HG03066 (cell line): ENCODE measurements around the gene ZNF454.

Source experiments
- ATAC-seq: cut with Tn5 transposase; IDR thresholded peaks from one replicate; pipeline ENCODE4 v1.9.1; 2021; ENCODE audit warnings: low read depth; ENCODE audit not compliant: unreplicated experiment

Gene ZNF454

DNA sequence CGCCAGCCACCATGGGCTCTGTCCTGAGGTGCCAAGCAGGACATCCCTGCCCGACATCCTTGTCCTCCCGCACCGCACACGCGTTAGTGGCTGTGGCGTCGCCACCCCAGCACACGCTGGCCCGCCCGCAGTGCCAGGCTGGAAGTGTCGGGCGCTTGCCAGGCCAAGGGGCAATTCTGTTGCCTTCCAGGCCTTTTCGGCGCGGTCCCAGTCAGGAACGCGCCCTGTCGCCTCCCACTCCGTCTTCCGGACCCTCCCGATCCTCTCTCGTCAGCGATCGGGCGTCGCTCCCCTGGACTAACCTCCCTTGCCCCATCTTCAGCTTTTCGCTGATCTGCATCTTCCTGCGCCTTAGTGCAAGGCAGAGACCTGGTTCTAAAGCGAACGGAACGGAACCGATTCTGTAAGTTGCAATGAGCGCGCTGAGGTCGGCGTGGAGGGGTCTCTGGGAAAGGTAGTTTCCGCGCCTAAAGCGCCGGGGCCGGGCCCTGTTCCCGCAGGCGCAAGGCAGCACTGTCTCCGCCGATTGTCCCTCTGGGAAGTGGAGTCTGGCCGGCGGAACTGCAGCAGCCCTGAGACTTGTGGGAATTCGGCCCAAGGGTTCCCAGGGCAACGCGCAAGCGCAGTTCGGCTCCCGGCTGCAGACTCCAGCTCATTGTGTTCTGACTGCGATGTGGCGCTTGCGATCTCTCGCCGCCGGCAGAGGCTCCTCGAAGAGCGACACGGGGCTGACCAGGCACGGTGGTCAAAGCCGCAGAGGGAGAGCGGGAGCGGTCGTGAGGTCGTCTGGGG, at the start of gene ZNF454:
Gene ZNF454, plus strand, starts transcription at position 630 of the 792 bp plus-strand sequence. CDS start 1,594 bp downstream, outside the sequence.
- ATAC-seq = no peak

DNA sequence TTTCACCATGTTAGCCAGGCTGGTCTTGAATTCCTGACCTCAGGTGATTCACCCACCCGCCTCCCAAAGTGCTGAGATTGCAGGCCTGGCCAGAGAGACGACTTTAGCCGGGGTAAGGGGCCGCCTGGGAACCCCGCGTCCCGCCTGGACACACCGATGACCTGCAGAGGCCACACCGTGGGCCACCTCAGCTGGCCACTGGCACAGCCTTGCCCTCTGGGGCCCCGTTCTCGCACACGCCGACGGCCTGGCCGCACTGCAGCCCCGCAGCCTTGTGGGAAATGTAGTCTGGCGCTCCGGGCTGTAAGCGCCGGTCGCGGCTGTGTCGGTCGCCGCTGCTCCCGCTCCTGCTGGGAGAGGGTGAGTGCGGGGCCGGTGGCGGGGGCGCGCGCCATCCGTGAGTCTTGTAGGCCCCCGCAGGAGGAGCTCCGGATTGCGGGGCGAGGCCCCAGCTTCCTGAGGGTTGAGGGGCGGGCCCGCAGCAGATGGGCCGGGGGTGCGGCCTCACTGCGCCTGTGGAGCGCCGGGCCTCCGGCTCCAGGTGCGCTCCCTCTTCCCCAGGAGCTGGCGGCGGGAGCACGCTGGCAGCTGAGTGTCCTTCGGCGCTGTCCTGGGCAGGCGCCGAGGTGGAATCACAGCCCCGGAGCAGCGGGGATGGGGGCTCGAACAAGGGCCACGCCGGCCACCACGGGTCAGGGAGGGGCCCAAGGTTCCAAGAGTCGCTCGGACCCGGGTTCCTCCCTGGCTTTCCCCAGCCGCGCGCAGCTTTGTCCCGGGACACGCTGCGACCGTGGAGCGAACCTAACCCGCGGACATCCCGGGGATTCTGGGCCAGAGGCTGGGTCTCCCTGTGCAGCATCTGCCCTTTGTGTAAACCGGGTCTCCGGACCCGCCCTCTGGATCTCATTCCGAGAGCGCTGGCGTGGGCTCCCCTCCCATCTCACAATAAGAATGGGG, 45.1 kb upstream of the ZNF454 start, which contains the start of gene ZFP2:
Gene ZFP2, plus strand, starts transcription at position 299 of the 957 bp plus-strand sequence. CDS start 35,401 bp downstream, outside the sequence.
- no peak for ATAC-seq

DNA sequence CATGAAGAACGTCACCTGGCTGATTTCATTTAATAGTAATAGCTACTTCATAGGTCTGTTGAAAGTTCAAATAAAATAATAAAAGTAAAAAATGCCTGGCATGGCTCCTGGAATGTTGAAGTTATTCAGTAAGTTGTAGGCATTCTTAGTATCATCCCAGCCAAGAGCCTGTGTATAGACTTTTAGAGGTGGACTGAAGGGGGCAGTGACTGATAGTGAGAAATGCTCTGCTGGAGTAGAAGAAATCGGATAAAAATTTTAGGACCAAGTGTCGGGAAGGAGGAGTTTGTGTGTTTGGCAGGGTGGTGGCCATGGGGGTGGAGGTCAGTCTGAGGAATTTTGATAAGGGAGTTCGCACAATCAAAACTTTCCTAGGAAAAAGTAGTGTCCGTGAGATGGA, 41.7 kb upstream of the ZNF454 start:
- no peak for ATAC-seq

DNA sequence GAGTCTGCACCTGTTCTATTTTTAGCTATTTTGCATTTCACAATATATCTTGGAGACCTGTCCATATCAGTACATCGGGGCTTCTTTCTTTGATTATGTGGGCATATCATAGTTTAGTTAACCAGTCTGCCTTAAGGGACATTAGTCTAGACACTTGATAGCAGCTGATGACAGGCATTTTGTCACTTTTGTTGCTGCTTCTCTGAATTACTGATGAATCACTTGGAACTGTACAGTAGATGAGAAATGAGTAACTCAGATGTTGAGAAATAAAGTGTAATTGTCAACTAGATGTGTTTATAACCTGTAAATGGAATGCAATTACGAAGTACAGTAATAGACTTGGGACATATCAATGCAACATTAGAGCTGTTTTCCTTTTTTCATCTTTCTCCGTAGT, 38.1 kb upstream of the ZNF454 start:
- no peak for ATAC-seq

DNA sequence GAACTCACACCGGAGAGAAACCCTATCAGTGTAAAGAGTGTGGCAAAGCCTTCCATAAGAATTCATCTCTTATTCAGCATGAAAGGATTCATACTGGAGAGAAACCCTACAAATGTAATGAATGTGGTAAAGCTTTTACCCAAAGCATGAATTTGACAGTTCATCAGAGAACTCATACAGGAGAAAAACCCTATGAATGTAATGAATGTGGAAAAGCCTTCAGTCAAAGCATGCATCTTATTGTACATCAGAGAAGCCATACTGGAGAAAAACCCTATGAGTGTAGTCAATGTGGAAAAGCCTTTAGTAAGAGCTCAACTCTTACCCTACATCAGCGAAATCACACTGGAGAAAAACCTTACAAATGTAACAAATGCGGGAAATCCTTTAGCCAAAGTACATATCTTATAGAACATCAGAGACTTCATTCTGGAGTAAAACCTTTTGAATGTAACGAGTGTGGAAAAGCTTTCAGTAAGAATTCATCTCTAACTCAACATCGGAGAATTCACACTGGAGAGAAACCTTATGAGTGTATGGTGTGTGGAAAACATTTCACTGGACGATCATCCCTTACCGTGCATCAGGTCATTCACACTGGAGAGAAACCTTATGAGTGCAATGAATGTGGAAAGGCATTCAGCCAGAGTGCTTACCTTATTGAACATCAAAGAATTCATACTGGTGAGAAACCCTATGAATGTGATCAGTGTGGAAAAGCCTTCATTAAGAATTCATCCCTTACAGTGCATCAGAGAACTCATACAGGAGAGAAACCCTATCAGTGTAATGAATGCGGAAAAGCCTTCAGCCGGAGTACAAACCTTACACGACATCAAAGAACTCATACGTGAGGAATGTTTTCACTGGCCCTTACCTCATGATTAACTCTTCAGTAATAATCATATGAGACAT, 8.9 kb upstream of the ZNF454 start:
- ATAC-seq = no peak

DNA sequence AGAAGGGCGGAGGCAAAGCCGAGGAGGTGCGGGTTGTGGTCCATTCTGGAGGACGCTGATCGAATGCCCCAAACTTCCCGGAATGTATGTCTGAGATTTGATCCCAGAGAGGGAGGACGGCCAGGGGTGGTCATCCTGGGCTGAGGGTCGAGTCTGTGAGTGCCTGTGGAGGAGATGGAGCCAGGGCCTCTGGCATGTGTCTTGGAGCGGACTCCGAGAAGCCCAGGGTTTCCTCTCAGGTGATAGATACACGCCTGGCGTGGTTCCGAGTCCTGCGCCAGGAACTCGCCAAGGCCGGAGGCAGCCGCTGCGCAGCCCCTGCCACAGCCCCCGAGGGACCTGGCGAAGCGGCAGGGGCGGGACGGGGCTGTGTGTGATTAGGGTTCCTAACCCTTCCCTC, 363 bp downstream of the ZNF454 start:
- no peak for ATAC-seq

DNA sequence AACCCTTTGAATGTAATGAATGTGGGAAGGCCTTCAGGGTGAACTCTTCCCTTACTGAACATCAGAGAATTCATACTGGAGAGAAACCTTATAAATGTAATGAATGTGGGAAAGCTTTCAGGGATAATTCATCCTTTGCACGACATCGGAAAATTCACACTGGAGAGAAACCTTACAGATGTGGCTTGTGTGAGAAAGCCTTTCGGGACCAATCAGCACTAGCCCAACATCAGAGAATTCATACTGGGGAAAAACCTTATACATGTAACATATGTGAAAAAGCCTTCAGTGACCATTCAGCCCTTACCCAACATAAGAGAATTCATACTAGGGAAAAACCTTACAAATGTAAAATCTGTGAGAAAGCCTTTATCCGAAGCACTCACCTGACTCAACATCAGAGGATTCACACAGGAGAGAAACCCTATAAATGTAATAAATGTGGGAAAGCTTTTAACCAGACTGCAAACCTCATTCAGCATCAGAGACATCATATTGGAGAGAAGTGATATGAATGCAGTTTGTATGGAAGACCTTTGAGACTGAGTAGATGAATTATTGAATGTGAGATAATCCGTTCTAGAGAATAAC, 24.6 kb downstream of the ZNF454 start:
- ATAC-seq = no peak

DNA sequence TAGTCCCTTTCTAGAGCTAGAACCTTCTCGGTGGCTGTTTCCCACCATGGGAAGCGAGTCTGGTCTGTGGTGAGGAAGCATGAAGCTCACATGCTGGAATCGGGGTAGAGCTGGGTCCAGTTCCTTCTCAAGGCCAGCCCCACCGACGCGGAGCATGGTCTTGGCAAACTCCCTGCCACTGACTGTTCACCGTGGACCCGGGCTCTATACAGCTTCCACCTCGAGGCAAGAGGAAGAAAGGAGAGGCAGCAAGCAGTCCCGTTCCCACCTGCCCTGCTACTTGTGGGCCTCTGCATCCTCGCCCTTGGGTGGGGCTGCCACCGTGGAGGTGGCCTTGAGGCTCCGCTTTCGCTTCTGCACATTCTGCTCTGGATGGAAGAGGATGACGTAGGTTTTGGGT, 40.4 kb downstream of the ZNF454 start:
- ATAC-seq = no peak

DNA sequence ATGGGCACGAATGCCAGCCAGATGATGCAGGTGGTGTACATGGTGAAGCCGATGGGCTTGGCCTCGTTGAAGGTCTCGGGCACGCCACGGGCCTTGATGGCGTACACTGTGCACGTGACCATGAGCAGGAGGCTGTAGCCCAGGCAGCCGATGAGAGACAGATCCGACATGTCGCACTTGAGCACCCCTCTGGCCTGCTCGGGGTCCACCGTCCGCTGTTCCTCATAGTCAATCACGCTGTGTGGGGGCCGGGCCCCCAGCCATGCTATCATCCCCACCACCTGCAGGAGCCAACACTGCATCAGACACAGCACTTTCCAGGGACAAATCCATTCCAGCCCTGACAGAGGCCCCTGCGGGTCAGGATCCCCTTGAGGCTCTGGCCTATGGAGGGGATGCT, 41.9 kb downstream of the ZNF454 start:
- ATAC-seq = no peak

DNA sequence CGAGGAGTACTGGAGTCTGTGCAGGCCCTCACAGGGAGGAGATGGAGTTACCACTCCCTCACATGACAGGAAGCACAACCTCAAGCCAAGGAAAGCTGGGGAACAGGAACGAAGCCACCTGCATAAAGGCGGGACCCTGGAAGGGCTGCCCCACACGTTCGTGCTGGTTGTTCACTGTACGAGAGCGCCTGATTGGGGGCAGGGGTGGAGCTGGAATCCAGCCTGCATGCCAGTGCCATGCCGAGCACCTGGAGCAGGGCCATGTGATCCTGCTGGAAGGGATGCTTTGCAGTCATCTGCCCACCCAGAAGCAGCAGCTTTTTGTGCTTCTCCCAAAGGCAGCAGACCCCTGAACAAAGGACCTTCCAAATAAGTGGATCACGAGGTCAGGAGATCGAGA, 42.7 kb downstream of the ZNF454 start:
- ATAC-seq = no peak

DNA sequence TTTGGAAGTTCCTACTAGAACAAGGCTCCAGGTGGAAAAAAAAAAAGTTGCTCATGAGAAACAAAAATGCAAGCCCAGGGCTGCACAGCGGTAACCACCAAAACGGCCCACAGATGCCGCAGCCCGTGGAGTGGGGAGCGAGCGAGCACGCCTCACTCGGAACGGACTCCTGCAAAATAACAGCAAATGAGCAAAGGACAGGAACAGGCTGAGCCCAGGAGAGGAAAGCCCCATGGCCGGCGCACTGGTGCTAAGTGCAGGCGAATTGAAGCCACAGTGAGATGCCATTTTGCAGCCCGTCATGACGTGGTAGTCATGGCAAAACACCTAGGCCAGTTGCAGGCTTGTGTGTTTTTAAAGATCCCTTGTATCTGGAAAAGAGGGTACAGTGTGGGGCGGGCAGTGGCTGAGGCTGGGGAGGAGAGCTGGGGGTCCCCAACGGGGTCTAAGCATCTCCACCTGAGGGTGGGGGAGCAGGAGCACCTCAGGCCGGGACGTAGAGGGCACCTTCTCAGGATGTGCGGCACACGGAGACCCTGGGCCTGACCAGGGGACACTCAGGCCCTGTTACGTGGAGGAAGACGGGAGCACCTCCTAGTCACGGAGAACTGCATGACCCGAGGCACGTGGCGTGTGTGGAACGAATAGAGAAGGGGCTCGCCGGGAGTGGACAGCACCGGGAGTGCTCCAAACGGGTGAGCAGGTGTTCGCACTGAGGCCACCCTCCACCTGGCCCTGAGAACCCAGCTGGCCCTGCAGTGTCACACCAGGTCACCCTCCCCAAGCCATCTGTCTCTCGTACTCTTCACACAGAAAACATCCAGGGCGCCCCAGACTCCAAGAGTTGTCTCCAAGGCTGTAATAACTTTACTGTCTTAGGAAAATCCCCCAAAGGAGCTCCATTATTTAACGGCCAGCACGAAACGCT, 43.4 kb downstream of the ZNF454 start:
- no peak for ATAC-seq

DNA sequence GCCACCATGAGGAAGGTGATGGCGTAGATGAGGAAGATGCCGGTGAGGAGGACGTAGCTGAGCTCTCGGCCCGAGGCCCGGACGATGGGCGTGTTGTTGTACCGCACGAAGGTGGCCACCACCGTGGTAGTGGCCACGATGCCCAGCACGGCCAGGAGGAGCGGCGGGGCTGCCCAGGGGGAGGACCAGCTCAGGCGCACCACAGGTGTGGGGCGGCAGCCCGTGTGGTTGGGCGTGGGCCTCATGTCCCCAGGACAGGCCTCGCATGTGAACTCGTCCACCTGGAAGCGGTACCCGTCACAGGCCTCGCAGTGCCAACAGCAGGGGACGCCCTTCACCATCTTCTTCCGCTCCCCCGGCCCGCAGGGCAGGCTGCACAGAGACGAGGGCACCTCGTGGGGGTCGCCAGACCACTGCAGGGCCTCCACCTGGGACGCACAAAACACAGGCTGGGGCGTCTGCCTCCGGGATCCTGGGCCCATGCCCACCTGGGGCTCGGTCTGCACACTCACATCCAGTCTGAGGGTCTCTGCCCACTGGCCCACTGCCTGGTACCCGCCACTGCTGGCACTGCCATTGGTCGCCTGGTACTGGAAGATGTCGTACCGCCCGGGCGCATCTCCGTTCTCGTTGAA, 45.4 kb downstream of the ZNF454 start:
- no peak for ATAC-seq

DNA sequence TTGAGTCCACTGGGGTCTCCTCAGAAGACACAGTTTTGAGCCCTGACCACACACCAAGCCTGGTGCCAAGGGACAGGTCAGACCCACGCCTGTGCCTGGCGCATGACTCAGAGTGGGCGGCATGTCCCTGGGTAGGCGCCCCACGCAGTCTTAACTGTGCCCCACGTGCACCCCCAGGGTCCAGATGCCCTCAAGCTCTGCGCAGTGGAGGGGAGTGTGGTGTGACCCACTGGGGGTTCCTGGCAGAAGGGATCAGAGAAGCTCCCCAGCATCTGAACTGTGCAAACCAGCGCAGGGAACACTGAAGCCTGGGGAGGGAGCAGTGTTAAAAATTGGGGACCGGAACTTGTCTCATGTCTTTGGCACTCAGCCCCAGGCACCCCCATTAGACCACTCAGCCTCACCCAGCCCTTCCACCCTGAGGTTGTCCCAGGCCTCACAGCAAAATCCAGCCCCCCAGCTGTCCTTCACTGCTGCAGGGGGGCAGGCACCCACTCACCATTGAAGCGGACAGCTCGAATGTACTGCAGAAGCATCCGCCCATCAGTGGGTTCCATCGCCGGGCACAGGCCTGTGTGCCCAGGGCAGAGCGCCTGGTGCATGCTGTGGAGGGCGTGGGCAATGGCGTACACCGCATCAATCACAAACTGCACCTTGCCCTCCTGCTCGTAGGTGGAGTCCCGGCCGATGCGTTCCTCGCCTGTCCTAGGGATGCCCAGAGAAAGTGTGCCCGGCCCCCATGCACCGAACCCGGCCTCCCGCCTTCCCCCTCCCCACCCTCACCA, 47.6 kb downstream of the ZNF454 start:
- no peak for ATAC-seq

DNA sequence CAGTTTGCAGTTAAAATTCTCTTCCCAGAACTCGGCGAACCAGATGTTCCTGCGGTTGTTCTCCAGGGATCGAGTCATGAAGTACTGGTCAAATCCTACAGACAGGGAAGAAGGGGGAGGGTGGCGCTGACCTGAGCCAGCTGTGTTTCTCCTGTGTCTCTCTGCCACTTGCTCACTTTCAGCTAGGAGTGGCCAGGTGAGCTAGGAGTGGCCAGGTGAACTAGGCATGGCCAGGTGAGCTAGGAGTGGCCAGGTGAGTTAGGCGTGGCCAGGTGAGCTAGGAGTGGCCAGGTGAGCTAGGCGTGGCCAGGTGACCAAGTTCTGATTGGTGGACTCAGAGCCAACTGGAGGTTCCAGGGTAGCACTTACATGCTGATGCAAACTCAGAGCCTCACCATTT, 48.3 kb downstream of the ZNF454 start:
- no peak for ATAC-seq

DNA sequence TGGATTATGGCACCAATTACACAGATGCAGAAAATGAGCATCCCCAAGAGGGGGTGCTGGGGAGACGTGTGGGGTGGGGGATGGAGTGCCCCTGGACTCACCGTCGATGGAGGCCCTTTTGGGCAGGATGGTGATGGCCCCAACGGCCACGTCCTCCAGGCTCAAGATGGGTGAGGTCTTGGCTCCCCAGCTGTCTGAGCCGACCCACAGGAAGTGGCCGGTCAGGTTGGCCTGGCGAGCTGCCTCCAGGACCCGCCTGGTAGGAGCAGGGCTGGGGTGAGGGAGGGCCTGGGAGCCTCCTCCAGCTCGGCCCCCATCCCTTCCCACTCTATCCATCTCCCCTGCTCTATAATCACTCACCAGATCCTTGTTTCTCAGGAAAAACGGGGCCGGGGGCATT, 49.5 kb downstream of the ZNF454 start:
- ATAC-seq = no peak

DNA sequence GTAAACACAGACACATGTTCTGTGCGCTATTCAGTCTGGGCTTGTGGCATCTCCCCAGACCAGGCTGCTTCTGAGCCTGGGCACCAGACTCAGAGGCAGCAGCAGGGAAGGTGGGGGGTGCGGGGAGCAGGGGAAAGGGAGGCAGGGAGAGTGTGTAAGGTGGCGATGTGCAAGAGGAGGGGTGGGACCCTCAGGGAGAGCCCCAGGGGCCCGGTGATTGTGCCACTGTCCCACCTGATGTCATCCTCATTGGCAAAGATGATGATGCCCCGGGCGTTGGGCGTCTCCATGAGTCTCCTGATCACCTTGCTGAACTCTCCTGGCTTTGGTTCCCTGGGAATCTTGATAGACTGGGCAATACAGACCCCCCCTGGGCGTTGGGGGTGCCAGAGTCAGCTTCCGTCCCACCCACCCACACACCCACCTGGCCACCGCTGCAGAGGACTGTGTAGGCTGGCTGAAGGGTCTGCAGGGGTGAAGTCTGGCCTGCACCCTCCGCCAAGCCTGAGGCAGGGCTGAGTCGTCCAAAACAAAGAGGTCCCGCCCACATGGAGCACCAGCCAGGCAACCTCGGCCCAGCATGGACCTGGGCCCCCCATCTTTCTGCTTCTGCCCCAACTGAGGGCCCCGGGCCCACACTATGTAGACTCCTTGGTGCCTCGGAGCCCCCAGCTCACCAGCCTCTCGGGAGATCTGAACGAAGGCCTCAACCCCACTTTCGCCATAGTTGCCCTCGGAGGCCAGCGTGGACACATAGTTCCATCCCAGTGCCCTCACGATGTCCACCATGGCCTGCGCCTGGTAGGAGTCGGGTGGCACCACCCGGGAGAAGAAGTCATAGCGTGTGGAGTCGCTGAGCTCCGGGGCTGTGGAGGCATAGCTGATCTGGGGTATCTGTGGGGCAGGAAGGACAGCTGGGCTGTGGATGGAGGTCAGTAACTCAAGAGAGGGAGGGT, 50.5 kb downstream of the ZNF454 start:
- ATAC-seq = no peak
